HG03025 (cell line): ENCODE results near the gene MOGAT1.
A peak's percentile ranks its signal among the peaks of the same experiment; 100 is the strongest.

Source experiments
- ATAC-seq: cut with Tn5 transposase; IDR thresholded peaks from one replicate; pipeline ENCODE4 v1.9.1; 2021; ENCODE audit warnings: mild to moderate bottlenecking, moderate library complexity; ENCODE audit not compliant: unreplicated experiment, low FRiP score

MOGAT1 gene, protein sequence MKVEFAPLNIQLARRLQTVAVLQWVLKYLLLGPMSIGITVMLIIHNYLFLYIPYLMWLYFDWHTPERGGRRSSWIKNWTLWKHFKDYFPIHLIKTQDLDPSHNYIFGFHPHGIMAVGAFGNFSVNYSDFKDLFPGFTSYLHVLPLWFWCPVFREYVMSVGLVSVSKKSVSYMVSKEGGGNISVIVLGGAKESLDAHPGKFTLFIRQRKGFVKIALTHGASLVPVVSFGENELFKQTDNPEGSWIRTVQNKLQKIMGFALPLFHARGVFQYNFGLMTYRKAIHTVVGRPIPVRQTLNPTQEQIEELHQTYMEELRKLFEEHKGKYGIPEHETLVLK

DNA sequence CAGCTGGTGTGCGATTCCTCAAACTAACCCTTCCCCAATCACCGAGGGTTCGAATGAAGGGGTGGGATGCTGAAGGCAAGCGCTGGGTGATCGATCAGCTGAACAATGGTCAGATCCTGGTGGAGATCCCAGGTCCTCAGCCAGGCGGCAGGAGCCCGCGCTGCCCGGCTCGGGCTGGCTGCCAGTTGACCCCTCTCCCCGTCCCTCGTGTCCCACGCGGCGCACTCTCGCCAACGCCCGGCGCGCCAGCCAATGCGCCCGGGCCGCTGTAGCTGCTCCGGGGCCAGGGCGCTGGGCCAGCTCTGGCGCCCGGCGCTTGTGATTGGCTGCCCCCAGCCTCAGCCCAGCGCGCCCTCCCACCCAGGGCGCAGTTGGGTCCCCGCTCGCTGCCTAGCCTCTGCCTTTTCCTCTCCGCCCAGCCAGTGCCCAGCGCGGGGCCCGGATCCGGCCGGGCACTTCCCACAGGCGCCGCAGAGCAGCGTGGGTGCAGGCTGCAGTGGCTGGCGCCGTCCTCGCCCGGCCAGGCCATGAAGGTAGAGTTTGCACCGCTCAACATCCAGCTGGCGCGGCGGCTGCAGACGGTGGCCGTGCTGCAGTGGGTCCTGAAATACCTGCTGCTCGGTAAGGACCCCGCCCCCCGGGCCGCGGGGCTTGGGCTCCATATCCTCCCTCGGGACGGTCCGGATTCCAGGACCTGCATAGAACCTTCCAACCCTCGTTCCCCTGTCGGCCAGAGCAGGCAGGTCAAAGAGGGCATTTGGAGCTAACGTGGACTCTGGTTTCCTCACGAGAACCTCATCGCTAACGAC lies at the start of gene MOGAT1:
MOGAT1 (plus strand) TSS at position 400 of the 809 bp plus-strand sequence; CDS start at position 528, 128 bp downstream.
- ATAC-seq = no peak

DNA sequence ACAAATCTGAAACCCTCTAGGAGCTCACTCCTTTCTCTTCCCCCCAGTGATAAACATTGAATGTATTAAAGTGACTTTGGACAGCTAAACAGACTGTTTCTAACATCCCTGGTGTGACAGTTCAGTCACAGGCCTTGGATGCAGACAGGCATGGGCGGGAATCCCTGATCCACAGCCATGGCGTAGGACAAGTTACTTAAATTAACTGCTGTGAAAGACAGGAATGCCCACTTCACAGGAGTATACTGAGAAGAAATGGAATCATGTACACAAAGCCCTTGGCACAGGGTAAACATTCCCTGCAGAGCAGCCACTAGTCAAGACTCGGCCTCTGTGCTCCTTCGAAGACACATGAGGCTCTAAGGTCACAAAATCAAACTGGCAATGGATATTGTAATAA lies 49.6 kb upstream of the MOGAT1 start:
- no peak for ATAC-seq

- ATAC-seq = no peak
Measured at GRCh38 chr2:222622910-222623309, 48.5 kb upstream of the MOGAT1 start.

GRCh38 chr2:222623756-222624309 lies 47.6 kb upstream of the MOGAT1 start:
- no peak for ATAC-seq

DNA sequence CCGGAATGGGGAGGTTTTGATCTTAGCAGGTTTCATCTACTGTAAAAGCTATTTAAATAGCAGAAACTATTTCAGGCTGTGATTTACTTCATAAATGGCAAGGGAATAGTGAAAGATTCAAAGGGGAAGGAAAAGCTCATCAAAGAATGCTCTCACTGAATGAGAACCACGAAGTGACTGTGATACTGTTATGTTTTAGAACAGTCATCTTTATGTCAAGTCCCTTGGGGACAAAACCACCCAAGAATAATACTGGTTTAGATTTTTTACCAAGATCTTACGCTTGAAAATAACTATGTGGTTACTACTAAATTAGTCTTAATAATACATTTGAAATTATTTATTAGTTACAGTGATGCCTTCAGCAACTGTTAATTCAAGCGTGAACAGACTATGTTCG lies 43.7 kb upstream of the MOGAT1 start:
- no peak for ATAC-seq

- ATAC-seq = no peak
Measured at GRCh38 chr2:222635295-222635694, 36.2 kb upstream of the MOGAT1 start.

GRCh38 chr2:222637067-222637466 lies 34.4 kb upstream of the MOGAT1 start:
- no peak for ATAC-seq

- no peak for ATAC-seq
Measured at GRCh38 chr2:222641336-222641735, 30.1 kb upstream of the MOGAT1 start.

GRCh38 chr2:222643134-222643533 lies 28.3 kb upstream of the MOGAT1 start:
- ATAC-seq = no peak

- ATAC-seq = no peak
Measured at GRCh38 chr2:222646008-222646407, 25.4 kb upstream of the MOGAT1 start.

DNA sequence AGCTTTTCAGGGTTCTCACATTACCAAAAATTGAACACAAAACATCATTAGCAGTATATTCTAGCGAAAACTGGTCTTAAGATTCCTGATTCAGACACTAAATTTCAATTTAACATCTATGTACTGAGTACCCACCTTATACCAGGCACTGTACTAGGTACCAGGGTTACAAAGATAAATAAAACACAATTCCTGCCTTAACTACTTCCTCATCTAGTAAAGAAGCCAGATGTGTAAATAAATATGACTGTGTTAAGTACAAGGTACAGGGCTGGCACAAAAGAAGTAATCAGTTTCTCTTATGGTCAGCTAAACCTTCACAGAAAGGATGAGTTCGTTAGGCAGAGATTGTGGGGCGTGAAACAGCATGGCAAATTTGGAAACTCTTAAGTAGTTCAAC lies 21.7 kb upstream of the MOGAT1 start:
- ATAC-seq = no peak

GRCh38 chr2:222651718-222652418 lies 19.6 kb upstream of the MOGAT1 start:
- no peak for ATAC-seq

DNA sequence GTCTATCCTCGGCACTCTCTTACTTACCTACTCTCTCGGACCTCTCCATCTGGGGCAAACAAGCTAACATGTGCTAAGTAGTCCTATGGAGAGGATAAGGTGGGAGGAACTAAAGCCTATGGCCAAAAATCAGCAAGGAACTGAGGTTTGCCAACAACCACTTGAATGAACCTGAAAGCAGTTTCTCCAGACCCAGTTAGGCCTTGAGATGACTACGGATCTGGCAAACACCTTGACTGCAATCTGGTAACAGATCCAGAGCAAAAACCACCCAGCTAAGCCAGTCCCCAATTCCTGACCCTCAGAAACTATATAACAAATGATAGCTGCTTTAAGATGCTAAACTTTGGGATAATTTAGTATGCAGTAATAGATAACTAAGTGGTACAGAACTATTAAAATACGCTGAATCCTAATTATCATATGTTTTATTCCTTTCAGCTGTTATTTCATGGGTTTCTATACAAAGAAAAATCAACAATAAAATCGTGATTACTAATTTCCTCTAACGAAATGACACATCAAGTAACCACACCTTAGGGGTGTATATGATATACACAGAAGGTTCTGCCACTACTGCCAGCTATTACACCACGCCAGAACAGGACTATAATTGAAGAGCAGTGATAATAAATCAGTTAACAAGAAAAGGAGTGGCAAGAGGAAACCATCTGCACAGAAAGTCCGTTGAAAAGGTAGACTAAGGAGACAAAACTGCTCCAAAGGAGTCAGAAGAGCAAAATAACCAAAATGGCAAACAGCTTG lies 18.8 kb upstream of the MOGAT1 start:
- ATAC-seq = no peak

- no peak for ATAC-seq
Measured at GRCh38 chr2:222653280-222653679, 18.2 kb upstream of the MOGAT1 start.

DNA sequence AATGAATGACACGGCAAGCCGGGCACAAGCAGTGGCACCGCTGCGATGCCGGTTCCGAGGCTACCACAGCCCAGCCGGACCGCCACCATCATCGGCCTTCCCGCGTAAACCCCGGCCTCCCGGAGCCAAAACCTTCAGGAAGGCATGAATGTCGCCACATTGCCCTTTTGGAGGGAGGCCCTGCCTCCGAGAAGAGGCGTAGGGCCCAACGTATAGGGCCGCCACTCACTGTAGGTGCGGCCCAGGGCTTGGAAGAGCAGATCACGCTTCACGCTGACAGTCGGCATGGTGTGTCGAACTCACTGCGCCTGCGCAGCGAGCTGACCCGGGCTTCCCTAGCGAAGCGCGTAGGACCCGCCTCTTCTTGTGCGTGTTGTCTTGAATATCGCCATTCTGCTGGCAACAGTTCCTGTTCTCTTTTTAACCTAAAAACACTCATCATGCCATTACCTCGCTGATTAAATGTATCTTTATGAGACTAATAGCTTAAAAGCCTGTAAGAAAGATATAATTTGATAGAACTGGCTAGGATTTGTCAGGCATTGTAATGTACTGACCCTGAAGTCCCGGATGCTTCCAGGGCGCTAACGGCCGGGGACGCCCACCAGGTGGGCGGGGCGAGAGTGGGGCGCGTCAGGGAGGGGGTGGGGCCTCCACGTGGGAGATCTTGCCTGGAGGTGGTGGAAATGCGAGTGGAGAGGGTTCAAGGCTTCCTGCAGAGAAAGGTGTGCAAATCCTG lies 15.5 kb upstream of the MOGAT1 start, which contains the start of gene FARSB:
FARSB (minus strand) TSS at position 306 of the 739 bp plus-strand sequence; CDS start at position 287, 19 bp downstream.
- peak; percentile 94 for ATAC-seq

DNA sequence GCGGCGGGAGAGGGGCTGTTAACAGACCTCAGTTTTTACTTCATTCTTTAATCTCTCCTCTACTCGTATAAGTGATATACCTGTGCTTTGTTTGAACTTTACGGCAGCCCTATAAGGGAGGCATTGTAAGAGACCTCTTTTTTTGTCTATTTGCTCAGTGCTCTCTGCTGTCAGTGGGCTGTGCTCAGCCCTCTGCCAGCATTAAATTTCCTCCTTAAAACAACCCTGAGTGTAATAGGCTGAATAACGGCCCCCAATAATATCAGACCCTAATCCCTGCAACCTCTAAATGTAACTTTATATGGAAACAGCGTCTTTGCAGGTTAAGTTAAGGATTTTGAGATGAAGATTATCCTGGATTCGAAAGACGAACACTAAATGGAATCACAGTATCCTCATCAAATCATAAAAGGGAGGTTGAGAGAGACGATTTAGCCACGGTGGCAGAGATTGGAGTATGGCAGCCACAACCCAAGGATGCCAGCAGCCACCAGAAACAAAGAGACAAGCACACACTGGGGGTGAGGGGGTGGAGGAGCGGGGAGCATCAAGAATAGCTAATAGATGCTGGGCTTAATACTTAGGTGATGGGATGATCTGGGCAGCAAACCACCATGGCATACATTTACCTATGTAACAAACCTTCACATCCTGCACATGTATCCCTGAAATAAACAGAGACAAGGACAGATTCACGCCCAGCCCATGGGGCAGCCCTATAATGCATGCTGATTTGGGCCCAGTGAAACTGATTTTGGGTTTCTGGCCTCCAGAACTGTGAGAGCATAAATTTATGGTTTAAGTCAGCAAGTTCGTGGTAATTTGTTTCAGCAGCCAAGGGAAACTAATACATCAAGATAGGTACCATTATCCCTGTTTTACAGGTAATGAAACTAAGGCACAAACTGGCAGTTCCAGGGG lies 14.7 kb upstream of the MOGAT1 start:
- ATAC-seq = peak; percentile 25

- no peak for ATAC-seq
Measured at GRCh38 chr2:222663479-222663878, 8.0 kb upstream of the MOGAT1 start.

DNA sequence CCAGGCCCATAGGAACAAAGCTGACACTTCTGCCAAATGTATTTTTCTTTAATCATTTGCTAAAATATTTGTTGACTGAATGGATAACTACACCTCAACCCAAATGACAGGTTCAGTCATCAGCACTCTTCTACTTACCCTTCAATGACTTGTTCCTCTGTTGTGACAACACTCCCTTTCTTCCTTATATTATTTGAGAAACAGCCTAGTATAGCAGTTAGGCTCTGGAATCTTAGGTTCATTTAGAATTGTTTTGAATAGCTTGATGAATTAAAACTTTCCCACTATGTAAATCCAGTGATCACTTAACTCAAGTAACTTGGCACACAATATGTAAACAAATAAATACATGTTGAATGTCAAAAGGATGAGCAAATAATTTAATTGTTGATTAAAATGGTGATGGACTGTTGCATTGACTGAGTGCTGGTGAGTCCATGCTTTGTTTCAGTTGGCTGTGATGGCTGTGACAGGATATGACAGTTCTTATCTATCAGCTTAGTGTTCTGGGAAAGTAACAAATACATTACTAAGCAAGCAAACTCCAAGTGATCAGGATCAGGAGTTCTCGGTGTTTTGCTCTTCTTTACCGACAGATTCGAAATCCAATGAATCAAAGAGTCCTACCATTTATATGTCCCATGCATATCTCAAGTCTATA lies 2.8 kb upstream of the MOGAT1 start:
- no peak for ATAC-seq
